Activated naive CD8-positive, alpha-beta T cell treated with anti-CD3 and anti-CD28 coated beads, Interleukin-2, amount 10 ng/mL, durations not matched to agents 7 days and 5 days (primary cell): Measurements from ENCODE around the gene PDE7B. TPM values are rescaled to one million over a fixed set of nuclear protein-coding genes. Genes with fewer than 3 reads are reported as not detected.

Source experiments
- ATAC-seq: fragments of 150-1000 bp; cut with Tn5 transposase; one replicate; pipeline ENCODE4 v1.10.0; 2021; ENCODE audit warnings: low read depth, moderate library complexity
- POLR2A ChIA-PET: fragments of 350-600 bp; sonication (Branson Sonifier 250); formaldehyde crosslinking; loops from one replicate; lab custom pipeline; 2021; ENCODE audit warnings: antibody characterized with exemption; lab: Charles Lee
- DNase-seq: peaks from one replicate; pipeline ENCODE4 v3.0.0; 2021
- H3K27ac Mint-ChIP-seq: one replicate; pipeline ENCODE4 v1.8.0; 2022; ENCODE audit warnings: mild to moderate bottlenecking, mixed read lengths
- H3K27me3 Mint-ChIP-seq: one replicate; pipeline ENCODE4 v1.8.0; 2022; ENCODE audit warnings: mild to moderate bottlenecking, moderate library complexity, mixed read lengths
- H3K36me3 Mint-ChIP-seq: one replicate; pipeline ENCODE4 v1.8.0; 2021; ENCODE audit warnings: mild to moderate bottlenecking, mixed read lengths
- H3K4me1 Mint-ChIP-seq: one replicate; pipeline ENCODE4 v1.8.0; 2021; ENCODE audit warnings: mixed read lengths
- H3K4me3 Mint-ChIP-seq: one replicate; pipeline ENCODE4 v1.8.0; 2022; ENCODE audit warnings: mild to moderate bottlenecking, moderate library complexity, mixed read lengths
- H3K9me3 Mint-ChIP-seq: one replicate; pipeline ENCODE4 v1.8.0; 2021; ENCODE audit warnings: mixed read lengths
- total RNA-seq, 2 experiments: library from RNA; stranded (reverse); gene quantifications; one replicate each; pipeline ENCODE4 v1.2.3, GENCODE V29; 2021

Gene PDE7B
- total RNA-seq, 2 experiments from 2014 or later = 0.14 to 0.42 TPM

DNA sequence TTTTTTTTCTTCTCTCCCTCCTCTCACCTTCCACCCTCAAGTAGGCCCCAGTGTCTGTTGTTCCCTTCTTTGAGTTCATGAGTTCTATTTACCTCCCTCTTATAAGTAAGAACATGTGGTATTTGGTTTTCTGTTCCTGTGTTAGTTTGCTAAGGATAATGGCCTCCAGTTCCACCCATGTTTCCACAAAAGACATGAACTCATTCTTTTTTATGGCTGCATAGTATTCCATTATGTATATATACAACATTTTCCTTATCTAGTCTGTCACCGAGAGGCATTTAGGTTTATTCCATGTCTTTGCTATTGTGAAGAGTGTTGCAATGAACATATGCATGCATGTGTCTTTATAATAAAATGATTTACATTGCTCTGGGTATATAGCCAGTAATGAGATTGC, 147.9 kb downstream of the PDE7B start:
- peaks cover 8% of the 10 kb centered on the region for H3K9me3 Mint-ChIP-seq
- H3K36me3 Mint-ChIP-seq = no peaks in the 10 kb centered on the region
- ATAC-seq (no peak), DNase-seq (no peak)
- no peaks in the 10 kb centered on the region for H3K27me3 Mint-ChIP-seq
- H3K4me3 Mint-ChIP-seq = no peak overlapping the region
- POLR2A ChIA-PET = no interaction called here
- H3K27ac Mint-ChIP-seq = no peak overlapping the region
- H3K4me1 Mint-ChIP-seq = no peaks in the 10 kb centered on the region

DNA sequence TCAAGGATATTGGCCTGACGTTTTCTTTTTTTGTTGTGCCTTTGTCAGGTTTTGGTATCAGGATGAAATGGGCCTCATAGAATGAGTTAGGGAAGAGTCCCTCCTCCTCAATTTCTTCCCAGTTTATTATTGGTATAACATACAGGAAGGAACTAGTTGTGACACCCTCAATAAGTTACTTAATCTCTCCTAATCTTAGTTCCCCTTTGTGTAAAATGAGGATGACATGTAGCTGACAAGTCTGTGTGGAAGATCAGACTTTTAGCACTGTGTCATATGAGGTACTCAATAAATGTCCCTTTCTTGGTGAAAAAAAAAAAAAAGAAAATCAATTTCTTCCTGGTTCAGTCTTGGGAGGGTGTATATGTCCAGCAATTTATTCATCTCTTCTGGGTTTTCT, 155.8 kb downstream of the PDE7B start:
- Mint-ChIP-seq H3K9me3 (peaks cover 3% of the 10 kb centered on the region), H3K4me1 (no peaks in the 10 kb centered on the region), H3K27me3 (no peaks in the 10 kb centered on the region), H3K4me3 (no peak overlapping the region), H3K27ac (no peak overlapping the region), H3K36me3 (no peaks in the 10 kb centered on the region)
- DNase-seq (no peak), ATAC-seq (no peak)
- POLR2A ChIA-PET = no interaction called here

DNA sequence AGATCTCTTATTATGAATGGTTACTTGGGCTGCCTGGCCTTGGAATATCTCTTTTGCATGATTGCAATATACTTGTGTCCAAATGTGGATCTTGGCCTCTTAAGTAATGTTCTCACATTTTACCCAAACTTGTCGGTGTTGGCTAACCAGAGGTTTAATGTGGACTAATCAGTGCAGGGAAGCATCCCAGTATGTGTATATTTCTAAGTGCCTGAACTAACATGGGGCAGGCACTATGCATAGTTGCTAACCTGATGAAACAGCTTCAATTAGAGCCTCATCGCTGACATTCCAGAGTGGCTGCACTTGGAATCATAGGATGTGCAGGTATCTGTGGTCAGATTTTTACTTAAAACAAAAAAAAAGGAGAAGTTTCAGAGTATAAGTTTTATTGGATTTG, 160.0 kb downstream of the PDE7B start:
- no peak for ATAC-seq
- Mint-ChIP-seq H3K36me3 (no peaks in the 10 kb centered on the region), H3K4me3 (no peak overlapping the region)

DNA sequence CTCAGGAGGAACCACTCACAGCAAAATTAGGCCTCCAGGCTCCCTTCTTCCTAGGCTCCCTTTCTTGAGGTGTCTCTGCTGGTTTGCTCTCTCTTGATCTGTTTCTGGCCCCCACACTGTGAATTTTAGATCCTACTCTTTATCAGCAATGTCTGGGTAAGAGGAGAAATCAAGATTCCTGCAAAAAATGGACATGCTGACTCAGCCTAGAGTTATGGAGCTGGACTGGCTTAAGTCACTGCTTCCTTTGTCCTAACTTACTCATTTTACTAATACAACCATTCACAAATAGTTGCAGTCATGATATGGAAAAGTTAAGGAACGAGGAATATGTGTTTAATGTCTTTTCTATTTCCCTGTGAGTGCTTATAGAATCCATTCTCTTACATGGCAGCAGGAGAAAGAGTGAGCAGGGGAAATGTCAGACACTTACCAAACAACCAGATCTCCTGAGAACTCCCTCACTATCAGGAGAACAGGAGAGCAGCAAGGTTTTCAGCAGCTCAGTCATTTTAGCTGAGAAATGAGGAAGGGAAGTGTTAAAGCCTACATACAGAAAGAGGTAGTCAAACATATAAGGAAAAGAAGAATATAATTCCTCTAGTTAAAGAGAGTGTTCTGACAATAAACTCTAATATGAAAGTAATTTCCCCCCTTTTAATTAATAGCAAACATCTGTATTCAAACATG, 160.8 kb downstream of the PDE7B start:
- Mint-ChIP-seq H3K27me3 (peaks cover 7% of the 10 kb centered on the region), H3K4me3 (no peak overlapping the region), H3K9me3 (peaks cover 3% of the 10 kb centered on the region), H3K27ac (no peak overlapping the region), H3K36me3 (no peaks in the 10 kb centered on the region), H3K4me1 (no peaks in the 10 kb centered on the region)
- no peak for ATAC-seq
- POLR2A ChIA-PET = no interaction called here
- no peak for DNase-seq

More for the DNA sequence above, 160.0 kb downstream of the PDE7B start:
- Mint-ChIP-seq H3K4me1 (no peaks in the 10 kb centered on the region), H3K27me3 (peaks cover 7% of the 10 kb centered on the region), H3K27ac (no peak overlapping the region), H3K9me3 (peaks cover 3% of the 10 kb centered on the region)
- no peak for DNase-seq
- POLR2A ChIA-PET = no interaction called here

DNA sequence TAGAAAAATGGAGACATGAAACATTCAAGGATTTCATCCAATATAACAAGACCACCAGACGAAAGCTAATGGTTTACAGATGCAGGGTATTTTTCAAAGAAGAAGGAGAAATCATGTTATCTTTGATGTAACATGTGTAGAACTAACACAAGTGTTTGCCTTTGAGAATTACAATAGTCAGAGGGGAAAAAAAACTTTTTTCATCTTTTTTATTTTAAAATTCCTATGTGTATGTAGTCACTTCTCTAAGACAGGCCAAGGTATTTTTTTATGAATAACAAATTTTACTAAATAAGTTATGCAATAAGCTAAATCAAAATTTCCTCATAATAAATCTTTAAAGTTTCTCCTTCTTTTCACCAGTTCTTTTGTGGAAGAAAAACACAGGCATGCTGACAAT, 161.4 kb downstream of the PDE7B start:
- no peak for DNase-seq
- POLR2A ChIA-PET = no interaction called here
- H3K9me3 Mint-ChIP-seq = no peaks in the 10 kb centered on the region

DNA sequence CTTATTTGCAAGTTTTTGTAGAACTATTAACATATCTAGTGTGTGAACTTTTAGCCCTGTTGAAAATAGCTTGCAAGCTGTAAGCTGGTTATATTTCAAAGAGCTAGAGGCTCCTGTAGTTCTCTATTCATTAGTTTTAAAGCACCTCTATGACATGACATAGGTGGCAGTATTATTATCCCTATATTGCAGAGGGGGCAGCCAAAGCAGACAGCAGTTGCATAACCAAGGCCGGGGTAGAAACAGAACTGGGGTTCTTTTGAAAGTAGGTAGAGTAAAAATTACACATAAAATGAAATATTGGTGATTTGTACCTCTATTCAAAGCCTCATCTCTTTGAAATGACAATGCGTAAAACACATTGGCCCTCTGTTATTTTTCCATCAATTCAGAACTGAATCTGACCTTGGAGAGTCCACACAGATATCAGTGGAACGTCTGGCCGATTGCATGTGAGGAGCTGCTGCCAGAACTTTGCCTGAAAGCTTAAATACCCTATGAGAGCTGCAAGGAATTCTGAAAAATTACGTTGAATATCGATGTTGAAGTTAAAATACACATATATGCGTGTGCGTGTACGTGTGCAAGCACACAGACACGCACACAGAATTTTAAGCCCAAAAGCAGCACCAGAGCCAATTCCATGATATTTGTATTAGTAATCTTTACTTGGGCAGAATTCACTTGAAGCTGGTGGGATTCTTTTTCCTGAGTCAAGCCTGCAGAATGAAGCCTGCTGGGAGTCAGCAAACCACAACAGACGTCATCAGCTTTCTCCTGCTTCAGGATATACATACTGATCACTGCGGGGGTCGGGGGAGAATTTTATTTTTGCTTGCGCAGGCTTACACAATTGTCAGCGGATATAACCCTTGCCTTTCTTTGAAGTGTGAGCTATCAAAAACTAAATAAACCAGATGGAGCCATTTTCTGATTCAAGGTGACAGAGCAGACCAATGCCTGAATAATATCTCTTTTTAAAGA, 163.2 kb downstream of the PDE7B start:
- Mint-ChIP-seq H3K9me3 (no peaks in the 10 kb centered on the region), H3K27me3 (peaks cover 7% of the 10 kb centered on the region), H3K4me1 (no peaks in the 10 kb centered on the region), H3K27ac (no peak overlapping the region), H3K4me3 (no peak overlapping the region), H3K36me3 (no peaks in the 10 kb centered on the region)
- ATAC-seq (no peak), DNase-seq (no peak)
- POLR2A ChIA-PET = no interaction called here

More for the DNA sequence above, 161.4 kb downstream of the PDE7B start:
- H3K4me3 Mint-ChIP-seq = no peak overlapping the region
- ATAC-seq = no peak
- H3K27ac Mint-ChIP-seq = no peak overlapping the region
- no peaks in the 10 kb centered on the region for H3K4me1 Mint-ChIP-seq
- H3K27me3 Mint-ChIP-seq = peaks cover 7% of the 10 kb centered on the region
- H3K36me3 Mint-ChIP-seq = no peaks in the 10 kb centered on the region

DNA sequence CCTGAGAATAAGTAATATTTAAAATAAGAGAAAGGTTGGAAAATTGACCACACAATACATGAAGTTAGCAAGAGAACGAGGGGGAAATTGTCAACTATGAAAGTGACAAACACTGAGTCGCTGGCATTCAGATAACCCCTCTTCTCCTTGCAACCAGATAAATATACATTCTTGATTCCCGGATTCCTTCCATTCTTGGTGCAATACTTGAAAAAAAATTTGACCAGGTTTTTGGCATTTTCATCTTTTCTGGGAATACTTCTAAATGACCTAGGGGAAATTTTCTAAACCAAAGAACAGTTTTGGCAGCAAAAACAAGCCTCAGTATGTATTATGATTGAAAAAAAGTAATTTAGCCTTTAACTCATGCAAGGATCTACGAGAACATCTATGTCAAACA, 164.0 kb downstream of the PDE7B start:
- Mint-ChIP-seq H3K9me3 (no peaks in the 10 kb centered on the region), H3K36me3 (no peaks in the 10 kb centered on the region), H3K27me3 (peaks cover 7% of the 10 kb centered on the region), H3K27ac (no peak overlapping the region), H3K4me3 (no peak overlapping the region), H3K4me1 (no peaks in the 10 kb centered on the region)
- POLR2A ChIA-PET = no interaction called here
- DNase-seq = no peak
- no peak for ATAC-seq

DNA sequence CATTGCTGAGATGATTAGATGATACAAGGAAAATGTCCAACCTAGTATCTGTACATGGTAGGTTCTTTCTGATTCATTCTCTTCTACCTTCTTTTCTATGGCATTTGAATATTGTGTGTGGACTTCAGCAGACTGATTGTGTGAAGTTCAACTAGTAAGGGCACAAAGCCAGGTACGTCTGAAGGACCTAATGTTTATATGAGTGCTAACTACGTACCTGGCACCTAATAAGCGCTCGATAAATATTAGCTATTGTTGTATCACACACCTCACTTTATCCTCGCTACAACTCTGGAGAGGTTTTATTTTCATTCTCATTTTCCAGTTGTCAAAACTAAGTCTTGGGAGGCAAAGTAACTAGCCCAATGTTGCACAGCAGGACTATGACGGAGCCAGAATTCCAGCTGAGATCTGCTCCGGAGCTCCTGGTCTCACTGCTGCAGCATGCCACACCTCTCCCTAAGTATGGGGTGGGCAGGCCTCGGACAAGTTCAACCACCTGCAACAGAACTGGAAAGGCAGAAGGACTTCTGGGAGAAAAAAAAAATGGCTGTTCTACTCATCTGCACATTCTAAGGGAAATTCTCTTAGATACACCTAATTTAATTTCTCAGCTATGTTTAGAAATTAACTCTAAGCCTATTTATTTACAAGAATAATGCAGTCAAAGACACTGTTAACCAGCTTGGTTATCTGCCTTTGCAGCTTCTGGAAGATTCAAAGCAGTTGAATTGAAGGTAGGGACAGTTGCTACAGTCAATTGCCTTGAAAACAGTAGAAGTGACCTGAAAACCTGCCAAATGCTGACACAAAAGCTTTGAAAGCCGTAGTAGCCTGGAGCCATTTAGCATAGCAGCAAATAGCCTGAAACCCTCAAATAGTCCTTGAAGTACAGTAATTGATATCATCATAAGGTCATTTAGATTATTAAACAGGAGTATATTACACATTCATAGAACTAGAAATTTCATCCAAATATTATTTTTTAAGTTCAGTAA, 165.0 kb downstream of the PDE7B start:
- H3K4me3 Mint-ChIP-seq = no peak overlapping the region
- POLR2A ChIA-PET = no interaction called here

DNA sequence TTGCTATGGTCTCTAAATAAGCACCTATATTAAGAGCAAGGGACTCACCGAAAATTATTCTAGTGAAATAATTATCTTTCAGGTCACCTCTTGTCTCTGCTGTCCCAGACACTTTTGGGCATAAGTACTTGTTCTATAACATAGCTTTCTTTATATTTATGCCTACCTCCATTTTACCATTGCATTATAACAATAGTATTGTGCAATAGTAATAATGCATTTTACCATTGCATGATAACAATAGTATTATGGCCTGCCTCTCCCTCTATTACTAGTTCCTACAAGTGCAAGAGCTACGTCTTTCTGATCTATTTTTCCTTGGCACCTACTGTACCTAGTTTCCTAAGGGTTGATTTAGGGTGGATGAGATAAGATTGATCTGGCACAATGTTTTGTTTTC, 169.2 kb downstream of the PDE7B start:
- no peak overlapping the region for H3K4me3 Mint-ChIP-seq
- no peak for ATAC-seq
- H3K27me3 Mint-ChIP-seq = peaks cover 4% of the 10 kb centered on the region
- POLR2A ChIA-PET = no interaction called here
- no peaks in the 10 kb centered on the region for H3K36me3 Mint-ChIP-seq
- H3K4me1 Mint-ChIP-seq = no peaks in the 10 kb centered on the region
- no peak overlapping the region for H3K27ac Mint-ChIP-seq
- no peak for DNase-seq
- no peaks in the 10 kb centered on the region for H3K9me3 Mint-ChIP-seq

More for the DNA sequence above, 165.0 kb downstream of the PDE7B start:
- Mint-ChIP-seq H3K36me3 (no peaks in the 10 kb centered on the region), H3K27me3 (peaks cover 9% of the 10 kb centered on the region), H3K4me1 (no peaks in the 10 kb centered on the region), H3K27ac (no peak overlapping the region), H3K9me3 (no peaks in the 10 kb centered on the region)
- no peak for ATAC-seq
- DNase-seq = no peak

DNA sequence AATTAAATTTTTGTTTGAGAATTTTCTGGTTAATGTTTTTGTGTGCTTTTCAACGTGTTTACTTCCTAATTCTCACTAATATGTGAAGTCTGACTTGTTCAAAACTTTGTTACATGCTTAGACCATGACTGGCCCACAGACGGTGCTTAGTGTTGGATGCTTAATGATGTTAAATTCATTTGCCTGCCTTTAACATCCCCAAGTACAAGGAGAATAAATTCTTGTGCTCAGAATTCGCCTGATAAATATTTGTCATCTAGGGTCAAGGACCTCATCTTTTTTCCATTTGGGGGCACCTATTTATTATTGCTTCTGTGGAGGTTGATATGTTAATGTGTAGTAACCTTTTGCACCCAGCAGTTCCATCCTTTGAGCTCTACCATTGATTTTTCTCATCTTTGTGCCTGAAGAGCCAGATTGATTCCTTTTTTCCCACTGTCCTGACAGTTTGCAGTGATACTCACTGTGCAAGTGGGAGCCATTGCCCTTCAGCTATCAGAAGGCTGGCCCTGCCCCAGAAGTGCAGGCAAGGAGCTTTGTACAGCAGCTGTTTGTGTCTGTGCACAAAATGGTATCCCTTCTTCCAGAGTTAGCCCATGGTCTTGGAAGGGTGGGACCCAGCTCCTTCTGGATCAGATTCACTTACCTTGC, 170.8 kb downstream of the PDE7B start:
- Mint-ChIP-seq H3K27ac (no peak overlapping the region), H3K27me3 (peaks cover 4% of the 10 kb centered on the region), H3K4me3 (no peak overlapping the region), H3K36me3 (no peaks in the 10 kb centered on the region), H3K4me1 (no peaks in the 10 kb centered on the region), H3K9me3 (no peaks in the 10 kb centered on the region)
- no peak for DNase-seq
- POLR2A ChIA-PET = no interaction called here
- no peak for ATAC-seq

DNA sequence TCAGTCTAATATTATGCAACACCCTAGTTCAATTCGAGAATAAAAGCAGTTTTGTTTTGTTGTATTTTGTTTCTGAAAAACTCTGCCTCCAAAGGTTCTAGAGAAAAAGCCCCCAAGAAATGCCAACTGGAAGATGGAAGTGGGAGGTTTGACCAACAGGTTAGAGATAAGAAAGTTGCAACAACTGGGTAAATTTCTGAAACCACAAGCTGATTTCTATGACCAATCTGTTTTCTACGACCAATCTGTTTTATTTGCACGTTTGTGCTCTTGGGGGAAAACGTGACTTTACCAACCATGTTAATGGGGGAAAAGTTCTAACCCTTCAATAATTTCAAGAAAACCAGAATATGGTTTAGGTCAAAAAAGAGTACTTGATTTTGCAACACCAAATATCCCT, 173.2 kb downstream of the PDE7B start:
- no peak overlapping the region for H3K27ac Mint-ChIP-seq
- H3K9me3 Mint-ChIP-seq = no peaks in the 10 kb centered on the region
- peaks cover 6% of the 10 kb centered on the region for H3K27me3 Mint-ChIP-seq
- no peaks in the 10 kb centered on the region for H3K4me1 Mint-ChIP-seq
- ATAC-seq (no peak), DNase-seq (no peak)
- H3K36me3 Mint-ChIP-seq = no peaks in the 10 kb centered on the region
- H3K4me3 Mint-ChIP-seq = no peak overlapping the region
- POLR2A ChIA-PET = no interaction called here

DNA sequence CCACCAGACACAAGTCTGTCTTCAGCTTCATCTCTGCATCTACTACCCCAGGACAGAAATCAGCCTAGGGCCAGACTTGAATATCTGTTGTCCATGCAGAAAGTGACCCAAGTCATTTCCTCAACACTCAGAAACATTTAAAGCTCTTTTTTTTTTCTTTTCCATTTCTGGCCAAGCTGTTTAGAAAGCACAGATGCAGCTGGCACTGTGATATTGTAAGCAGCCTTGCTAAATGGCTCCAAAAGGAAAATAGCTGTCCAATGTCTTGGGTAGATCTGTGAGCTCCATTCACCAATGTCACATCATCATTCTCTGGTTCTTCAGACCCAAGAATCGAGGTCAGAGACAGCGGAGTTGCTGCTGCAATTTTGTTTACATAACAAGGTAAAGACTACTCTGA, 174.2 kb downstream of the PDE7B start:
- no peak for ATAC-seq
- no peak for DNase-seq
- Mint-ChIP-seq H3K27me3 (peaks cover 6% of the 10 kb centered on the region), H3K9me3 (no peaks in the 10 kb centered on the region), H3K27ac (no peak overlapping the region), H3K36me3 (no peaks in the 10 kb centered on the region), H3K4me3 (no peak overlapping the region), H3K4me1 (no peaks in the 10 kb centered on the region)
- POLR2A ChIA-PET = no interaction called here

DNA sequence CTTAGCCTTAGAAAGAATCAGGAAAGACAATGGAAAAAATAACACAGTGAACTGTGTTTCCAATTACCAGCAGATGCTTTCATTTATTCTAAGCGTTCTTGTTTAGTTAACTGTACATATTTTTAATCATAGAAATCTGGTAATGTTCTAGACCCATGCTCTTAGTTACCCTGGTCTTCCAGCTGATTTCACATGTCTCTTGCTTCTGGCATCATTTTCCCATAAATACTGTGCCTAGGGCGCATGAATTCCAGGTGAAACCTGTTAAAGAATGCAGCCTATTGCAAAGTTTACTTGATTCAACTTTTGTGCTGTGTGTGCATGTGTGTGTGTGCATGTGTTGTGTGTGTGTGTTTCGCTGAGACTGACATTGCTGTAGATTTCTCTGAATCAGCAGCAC, 178.6 kb downstream of the PDE7B start:
- Mint-ChIP-seq H3K36me3 (no peaks in the 10 kb centered on the region), H3K27me3 (peaks cover 5% of the 10 kb centered on the region), H3K4me1 (no peaks in the 10 kb centered on the region), H3K27ac (no peak overlapping the region), H3K4me3 (no peak overlapping the region), H3K9me3 (no peaks in the 10 kb centered on the region)
- ATAC-seq (no peak), DNase-seq (no peak)
- POLR2A ChIA-PET = no interaction called here
